Stimulated activated CD4-positive, alpha-beta T cell treated with anti-CD3 and anti-CD28 coated beads, Interleukin-15, amount 100 ng/mL, for 24 hours (primary cell): ENCODE data around the gene RBM45.

ENCODE experiments used
- DNase-seq: peaks from one replicate; pipeline ENCODE4 v3.0.0-alpha.2; 2020

RBM45 gene

GRCh38 chr2:178163911-178164310 lies 51.7 kb downstream of the RBM45 start:
- no peak for DNase-seq

GRCh38 chr2:178173657-178174056 lies 61.4 kb downstream of the RBM45 start:
- no peak for DNase-seq

GRCh38 chr2:178177066-178177679 lies 64.9 kb downstream of the RBM45 start:
- no peak for DNase-seq
